Left renal cortex interstitium (tissue), 4 donors: Measurements from ENCODE around the gene ZDHHC3. TPM values are rescaled to one million over a fixed set of nuclear protein-coding genes. Genes with fewer than 3 reads are reported as not detected.
A peak's percentile ranks its signal among the peaks of the same experiment; 100 is the strongest.

ENCODE experiments used
- DNase-seq, 4 donors: peaks; one replicate each; pipeline ENCODE4 v3.0.0-alpha.2; 2013; ENCODE audit warnings: low read depth in 4 of 4, low spot score in 2 of 4, missing footprints in 1 of 4
- polyA plus RNA-seq, 4 donors: library from polyadenylated mRNA; unstranded; fragments of 120-200 nt; gene quantifications; one replicate each; pipeline ENCODE4 v1.2.1, GENCODE V29; 2013; ENCODE audit not compliant: insufficient read length in 4 of 4

ZDHHC3 gene, protein sequence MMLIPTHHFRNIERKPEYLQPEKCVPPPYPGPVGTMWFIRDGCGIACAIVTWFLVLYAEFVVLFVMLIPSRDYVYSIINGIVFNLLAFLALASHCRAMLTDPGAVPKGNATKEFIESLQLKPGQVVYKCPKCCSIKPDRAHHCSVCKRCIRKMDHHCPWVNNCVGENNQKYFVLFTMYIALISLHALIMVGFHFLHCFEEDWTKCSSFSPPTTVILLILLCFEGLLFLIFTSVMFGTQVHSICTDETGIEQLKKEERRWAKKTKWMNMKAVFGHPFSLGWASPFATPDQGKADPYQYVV
- 100 to 1,000 TPM in 1 of 4 donors, 10 to 100 TPM in 3; 80.2 to 102 (median 86.5) TPM for polyA plus RNA-seq

- DNase-seq = peak; percentile 45 to 77 (median 70)
Observed at GRCh38 chr3:44976002-44976815, at the start of gene ZDHHC3, which contains the start of gene EXOSC7. TSS of gene ZDHHC3 (minus strand) at chr3:44976174. CDS start at chr3:44959436, 16,738 bp downstream. TSS of gene EXOSC7 (plus strand) at chr3:44976244. CDS start at chr3:44976278, 34 bp downstream.

DNA sequence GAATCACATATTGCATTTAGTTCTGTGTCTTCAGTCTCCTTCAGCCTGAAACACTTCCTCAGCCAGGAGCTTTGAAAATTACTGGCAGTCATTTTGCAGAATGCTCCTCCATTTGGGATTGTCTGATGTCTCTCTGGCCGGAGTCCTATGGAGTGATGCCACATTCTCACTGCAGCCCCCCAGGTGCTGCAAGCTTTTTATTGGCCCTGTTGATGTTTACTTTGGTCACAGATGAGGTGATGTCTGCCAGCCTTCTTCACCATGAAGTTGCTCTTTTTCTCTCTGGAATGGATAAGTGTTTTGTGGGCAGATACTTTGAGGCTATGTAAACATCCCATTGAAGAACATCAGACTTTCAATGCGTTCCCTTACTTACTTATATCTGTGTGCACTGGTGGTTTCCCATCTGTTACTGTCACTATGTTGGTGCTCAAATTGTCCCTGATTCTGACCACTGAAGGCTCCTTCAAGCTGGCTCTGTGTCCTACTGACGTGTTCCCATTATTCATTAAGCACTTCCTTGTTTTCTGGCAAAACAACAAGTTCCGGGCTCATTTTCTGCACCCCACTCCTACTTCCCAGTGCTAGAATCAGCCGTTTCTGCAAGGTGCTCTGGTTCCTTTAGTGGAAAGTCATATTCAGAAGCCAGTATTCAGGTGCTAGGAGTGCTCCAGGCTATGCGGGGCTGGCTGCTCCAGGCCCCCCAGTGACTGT, 48.7 kb upstream of the ZDHHC3 start:
- DNase-seq = no peak

- DNase-seq = no peak
Observed at GRCh38 chr3:45023675-45024074, 47.7 kb upstream of the ZDHHC3 start.

DNA sequence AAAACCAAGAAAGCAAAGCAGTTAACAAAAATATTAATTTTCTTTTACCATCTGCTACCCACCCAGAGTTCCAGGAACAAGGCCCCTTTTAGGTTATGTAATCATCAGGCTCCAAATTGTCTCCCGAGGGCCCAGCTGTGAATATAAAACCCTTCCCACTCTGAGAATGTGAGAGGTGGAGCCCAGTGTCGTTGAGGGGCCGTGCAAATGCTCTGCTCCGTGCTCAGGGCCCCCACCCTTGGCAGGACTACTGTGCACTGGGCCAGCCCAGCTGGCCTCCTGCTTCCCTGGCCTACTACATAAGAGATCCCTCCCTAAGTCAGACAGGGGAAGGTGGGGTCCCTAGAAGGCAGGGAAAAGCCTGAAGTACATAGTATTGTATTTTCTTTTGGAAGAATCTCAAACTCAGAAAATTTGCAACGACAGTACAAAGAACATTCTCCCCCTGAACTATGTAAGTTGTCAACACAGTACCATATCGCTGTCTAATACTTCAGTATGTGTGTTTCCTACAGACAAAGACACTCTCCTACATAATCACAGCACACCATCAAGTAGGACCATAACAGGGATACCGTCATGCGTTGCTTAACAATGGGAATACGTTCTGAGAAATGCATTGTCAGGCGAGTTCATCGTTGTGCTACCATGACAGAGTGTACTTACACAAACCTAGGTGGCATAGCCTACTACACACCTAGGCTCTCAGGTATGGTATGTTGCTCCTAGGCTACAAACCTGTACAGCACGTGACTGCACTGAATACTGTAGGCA, 45.7 kb upstream of the ZDHHC3 start:
- DNase-seq = no peak

DNA sequence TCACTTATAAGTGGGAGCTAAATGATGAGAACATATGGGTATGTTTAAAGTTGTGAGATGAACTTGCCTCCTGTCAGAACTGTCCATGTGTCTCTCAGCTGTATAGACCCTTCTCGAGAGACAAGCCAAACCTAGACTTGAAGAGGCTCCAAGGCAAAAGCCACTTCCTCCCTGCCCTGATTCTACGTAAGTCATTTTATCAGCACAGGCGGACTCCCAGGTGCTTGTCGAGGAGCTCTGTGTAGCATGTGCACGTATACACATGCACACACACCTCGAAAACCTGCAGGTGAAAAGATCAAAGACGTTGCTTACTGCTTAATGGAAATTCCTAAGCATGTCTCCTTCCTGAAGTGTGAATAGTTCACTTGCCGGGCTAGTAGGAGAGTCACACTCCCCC, 44.6 kb upstream of the ZDHHC3 start:
- no peak for DNase-seq

DNA sequence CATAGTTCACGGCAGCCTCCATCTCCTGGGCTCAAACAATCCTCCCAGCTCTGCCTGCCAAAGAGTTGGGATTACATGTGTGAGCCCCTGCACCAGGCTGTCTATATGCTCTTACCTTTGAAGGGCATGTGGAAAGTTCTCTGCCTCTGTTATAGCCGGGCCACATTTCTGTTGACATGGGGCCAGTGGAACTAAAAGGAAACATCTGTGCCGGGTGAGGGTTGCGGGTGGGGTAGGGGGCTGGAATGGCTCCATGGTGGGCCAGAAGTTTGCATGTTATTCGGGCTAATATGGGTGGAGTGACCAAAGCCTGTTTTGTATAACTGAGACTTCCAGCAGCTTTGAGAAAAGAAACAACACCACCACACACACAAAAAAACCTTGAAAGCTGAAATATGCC, 41.8 kb upstream of the ZDHHC3 start:
- no peak for DNase-seq

- DNase-seq = no peak
Observed at GRCh38 chr3:45016916-45017315, 40.9 kb upstream of the ZDHHC3 start.

GRCh38 chr3:45012577-45012976, 36.6 kb upstream of the ZDHHC3 start:
- DNase-seq = no peak

- peak in 1 of 4 donors; percentile 59 for DNase-seq
Observed at GRCh38 chr3:45011756-45012508, 36.0 kb upstream of the ZDHHC3 start.

DNA sequence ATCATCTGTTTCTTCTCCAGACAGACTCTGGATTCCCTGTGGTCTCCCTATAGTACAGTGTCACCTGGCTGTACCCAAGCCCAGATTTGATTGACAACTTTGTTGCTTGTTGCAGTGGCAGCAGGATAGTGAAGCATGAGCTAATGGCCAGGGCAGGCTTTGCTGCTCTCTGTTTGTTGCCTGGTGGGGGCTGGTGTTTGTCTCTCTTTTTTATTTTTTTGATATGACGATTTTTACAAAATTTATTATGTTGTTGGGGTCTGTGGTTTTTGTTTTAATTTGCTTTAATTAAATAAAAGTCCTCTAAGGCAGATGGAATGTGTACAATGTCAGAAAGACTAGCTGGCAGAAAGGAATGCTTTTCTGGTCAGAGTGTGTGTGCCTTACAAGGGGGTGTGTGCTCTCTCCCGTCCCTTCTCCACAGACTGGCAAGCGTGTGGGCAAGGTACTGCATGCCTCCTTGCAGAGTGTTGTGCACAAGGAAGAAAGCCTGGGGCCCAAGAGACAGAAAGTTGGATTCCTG, 34.9 kb upstream of the ZDHHC3 start:
- DNase-seq = no peak

- no peak for DNase-seq
Observed at GRCh38 chr3:45009868-45010267, 33.9 kb upstream of the ZDHHC3 start.

- no peak for DNase-seq
Observed at GRCh38 chr3:45008117-45008516, 32.1 kb upstream of the ZDHHC3 start.

DNA sequence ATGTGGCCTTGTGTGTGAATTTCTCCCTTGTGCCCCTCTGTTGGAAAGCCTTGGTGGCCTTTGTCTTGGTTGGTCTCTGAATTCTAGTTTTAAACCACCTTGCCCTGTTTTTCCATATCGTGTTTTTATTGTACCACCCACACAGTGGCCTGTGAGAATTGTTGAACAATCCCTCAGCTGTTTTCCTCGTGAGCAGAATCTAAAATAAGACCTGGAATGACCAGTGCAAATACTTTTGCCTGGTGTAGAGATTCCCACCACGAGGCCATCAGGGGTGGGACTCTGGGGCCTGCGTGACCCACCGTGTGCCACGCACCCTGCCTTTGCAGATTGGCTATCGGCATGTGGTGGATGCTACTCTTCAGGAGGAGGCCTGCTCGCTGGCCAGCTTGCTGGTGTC, 31.1 kb upstream of the ZDHHC3 start:
- DNase-seq = no peak

GRCh38 chr3:45003859-45004258, 27.9 kb upstream of the ZDHHC3 start:
- DNase-seq = no peak

DNA sequence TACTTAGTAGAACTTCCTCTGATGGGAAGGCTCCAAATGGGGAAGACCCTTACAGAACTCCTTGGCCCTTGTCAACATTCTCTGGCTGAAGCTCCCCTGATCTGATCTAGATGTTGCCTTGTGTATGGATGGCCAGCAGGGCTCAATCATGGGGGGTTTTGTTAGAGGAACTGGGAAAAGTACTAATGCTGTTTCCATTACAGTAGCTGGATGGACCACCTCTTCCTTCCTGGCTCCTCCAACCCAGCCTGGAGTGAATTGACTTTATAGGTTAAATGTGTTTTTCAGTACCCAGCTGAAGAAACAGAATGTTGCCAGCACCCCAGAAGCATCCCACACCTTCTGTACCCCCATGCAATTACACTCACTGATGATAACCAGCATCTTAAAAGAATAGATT, 27.4 kb upstream of the ZDHHC3 start:
- no peak for DNase-seq

DNA sequence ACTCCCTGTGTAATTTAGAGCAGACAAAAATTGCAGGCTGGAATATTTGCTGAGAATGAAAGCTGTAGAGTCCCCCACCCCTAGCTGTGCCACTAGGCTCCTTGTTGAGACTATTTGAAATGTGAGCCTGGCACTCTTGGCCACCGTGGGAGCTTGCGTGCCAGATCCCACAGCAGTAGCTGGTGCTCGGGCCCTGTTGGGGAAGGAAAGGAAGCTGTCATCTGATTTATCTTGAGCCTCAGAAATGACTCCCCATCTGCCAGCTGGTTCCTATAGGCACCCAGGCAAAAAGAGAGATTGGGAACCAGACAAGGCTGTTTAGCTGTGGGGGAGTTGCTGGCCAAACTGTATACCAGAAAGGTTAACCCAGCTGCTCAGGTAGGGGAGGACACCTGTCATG, 26.7 kb upstream of the ZDHHC3 start:
- no peak for DNase-seq

GRCh38 chr3:45002139-45002660, 26.2 kb upstream of the ZDHHC3 start:
- no peak for DNase-seq

- no peak for DNase-seq
Observed at GRCh38 chr3:45001738-45002137, 25.8 kb upstream of the ZDHHC3 start.

- DNase-seq = no peak
Observed at GRCh38 chr3:45000823-45001222, 24.8 kb upstream of the ZDHHC3 start.
